ENCODE data around the gene FAM50B.

- no peak for TF ChIP-seq CTCF (IDR thresholded peaks at IDR 0.05)
- TF ChIP-seq POLR2A (IDR thresholded peaks at IDR 0.05) = no peak
Observed at GRCh38 chr6:3851839-3852238, 2.7 kb downstream of the FAM50B start.

All from uterus (tissue), 2 donors.